Body of pancreas (tissue), 4 donors: ENCODE results near the gene SRPRB. TPM values are rescaled to one million over a fixed set of nuclear protein-coding genes. Genes with fewer than 3 reads are reported as not detected.

ENCODE experiments used
- ATAC-seq: fragments of 150-250 bp; one replicate; pipeline ENCODE4 v1.9.1; 2016
- DNase-seq, 4 donors: peaks; one replicate each; pipeline ENCODE4 v3.0.0-alpha.2; 2019
- H3K27ac ChIP-seq, 4 donors: fragments of 200-600 bp; sonication (generic); 1 replicate in 3 of 4; 2 replicates in 1 of 4; pipeline versions ENCODE4 v1.5.1 to v1.6.1; 2016 to 2019; ENCODE audit warnings: mild to moderate bottlenecking in 1 of 4, mixed read lengths in 1 of 4, moderate library complexity in 1 of 4
- H3K27me3 ChIP-seq, 2 donors: fragments of 200-600 bp; sonication (generic); one replicate each; pipeline ENCODE4 v1.6.0; 2016; ENCODE audit warnings: mild to moderate bottlenecking in 1 of 2
- H3K36me3 ChIP-seq, 2 donors: fragments of 200-600 bp; sonication (generic); replicated peaks in 1 of 2; 2 replicates each; pipeline ENCODE4 v1.5.1; 2016; ENCODE audit warnings: low read depth in 2 of 2; ENCODE audit not compliant: insufficient read depth in 1 of 2
- H3K4me1 ChIP-seq: fragments of 200-600 bp; sonication (generic); one replicate; pipeline ENCODE4 v1.6.0; 2016
- H3K4me3 ChIP-seq, 2 donors: fragments of 200-600 bp; sonication (generic); 1 replicate in 1 of 2; 2 replicates in 1 of 2; pipeline ENCODE4 v1.5.1; 2016 to 2019
- H3K9me3 ChIP-seq, 3 donors: fragments of 200-600 bp; sonication (generic); 1 replicate in 2 of 3; 2 replicates in 1 of 3; pipeline ENCODE4 v1.5.1; 2016
- POLR2A ChIP-seq, 3 donors: fragments of 450-650 bp; IDR thresholded peaks; one replicate each; pipeline ENCODE4 v1.6.1; 2016; ENCODE audit warnings: antibody characterized with exemption in 3 of 3, mild to moderate bottlenecking in 2 of 3
- WGBS, 2 donors: methylation state at CpG; one replicate each; pipeline ENCODE4 v1.1.5; 2017; 5-methylcytosine and 5-hydroxymethylcytosine counted together
- intact Hi-C: fragments of 100-400 bp; cut with DNase I; formaldehyde crosslinking; loops from one replicate; pipeline ENCODE4 v1.15.1; 2023
- total RNA-seq, 2 donors: library from RNA; depleted of rRNA; stranded (reverse); fragments of >200 nt; gene quantifications; one replicate each; pipeline ENCODE4 v1.1.0, GENCODE V29; 2016
- TF ChIP-seq, protein P1 (sequence below), 7 experiments: fragments of 450-650 bp in 4 of 7; fragments of 200-600 bp in 3 of 7; sonication (generic) in 3 of 7; IDR thresholded peaks; one replicate each; pipeline ENCODE4 v1.5.1; 2016 to 2019; ENCODE audit warnings: antibody characterized with exemption in 7 of 7

Gene SRPRB
- total RNA-seq, 2 donors from 2014 or later = 28.3 to 39.4 TPM

GRCh38 chr3:133820129-133820528 is 14.5 kb downstream of the SRPRB start:
- no peak overlapping the region for H3K4me3 ChIP-seq
- no peak overlapping the region for H3K27ac ChIP-seq
- no peaks in the 10 kb centered on the region for H3K27me3 ChIP-seq
- no peaks in the 10 kb centered on the region for H3K9me3 ChIP-seq
- ATAC-seq = no peak
- peaks cover 20% of the 10 kb centered on the region for H3K4me1 ChIP-seq
- H3K36me3 ChIP-seq = peaks cover 0 to 23% of the 10 kb centered on the region in 2 donors
- 64 to 79% methylated on average over 4 of the region's 4 CpGs for WGBS, 2 donors
- DNase-seq = no peak
- intact Hi-C loops = no loop called here
- TF ChIP-seq POLR2A (IDR thresholded peaks at IDR 0.05) = no peak
- TF ChIP-seq, protein P1, sequence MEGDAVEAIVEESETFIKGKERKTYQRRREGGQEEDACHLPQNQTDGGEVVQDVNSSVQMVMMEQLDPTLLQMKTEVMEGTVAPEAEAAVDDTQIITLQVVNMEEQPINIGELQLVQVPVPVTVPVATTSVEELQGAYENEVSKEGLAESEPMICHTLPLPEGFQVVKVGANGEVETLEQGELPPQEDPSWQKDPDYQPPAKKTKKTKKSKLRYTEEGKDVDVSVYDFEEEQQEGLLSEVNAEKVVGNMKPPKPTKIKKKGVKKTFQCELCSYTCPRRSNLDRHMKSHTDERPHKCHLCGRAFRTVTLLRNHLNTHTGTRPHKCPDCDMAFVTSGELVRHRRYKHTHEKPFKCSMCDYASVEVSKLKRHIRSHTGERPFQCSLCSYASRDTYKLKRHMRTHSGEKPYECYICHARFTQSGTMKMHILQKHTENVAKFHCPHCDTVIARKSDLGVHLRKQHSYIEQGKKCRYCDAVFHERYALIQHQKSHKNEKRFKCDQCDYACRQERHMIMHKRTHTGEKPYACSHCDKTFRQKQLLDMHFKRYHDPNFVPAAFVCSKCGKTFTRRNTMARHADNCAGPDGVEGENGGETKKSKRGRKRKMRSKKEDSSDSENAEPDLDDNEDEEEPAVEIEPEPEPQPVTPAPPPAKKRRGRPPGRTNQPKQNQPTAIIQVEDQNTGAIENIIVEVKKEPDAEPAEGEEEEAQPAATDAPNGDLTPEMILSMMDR (IDR thresholded peaks at IDR 0.05) = no peak

- 65 to 81% methylated on average over 3 of the region's 3 CpGs for WGBS, 2 donors
- Histone ChIP-seq H3K9me3 (no peaks in the 10 kb centered on the region), H3K27me3 (no peaks in the 10 kb centered on the region), H3K4me3 (no peak overlapping the region), H3K36me3 (peaks cover 0 to 18% of the 10 kb centered on the region in 2 donors), H3K4me1 (peaks cover 19% of the 10 kb centered on the region), H3K27ac (peak overlapping the region in 1 of 4 donors; percentile 55)
- no peak for DNase-seq
- intact Hi-C loops = no loop called here
- no peak for ATAC-seq
- no peak for TF ChIP-seq POLR2A (IDR thresholded peaks at IDR 0.05)
- TF ChIP-seq, protein P1 (IDR thresholded peaks at IDR 0.05) = no peak
Measured at GRCh38 chr3:133820889-133821675, 15.5 kb downstream of the SRPRB start.

- Histone ChIP-seq H3K27me3 (no peaks in the 10 kb centered on the region), H3K4me3 (no peak overlapping the region), H3K36me3 (peaks cover 0 to 18% of the 10 kb centered on the region in 2 donors), H3K4me1 (peaks cover 15% of the 10 kb centered on the region), H3K27ac (peak overlapping the region in 1 of 4 donors; percentile 55), H3K9me3 (no peaks in the 10 kb centered on the region)
- 59 to 71% methylated on average over 8 of the region's 8 CpGs for WGBS, 2 donors
- no peak for TF ChIP-seq POLR2A (IDR thresholded peaks at IDR 0.05)
- TF ChIP-seq, protein P1 (IDR thresholded peaks at IDR 0.05) = peak in 4 of 7 experiments; percentile 49 to 76 (median 64)
- intact Hi-C loops = no loop called here
- ATAC-seq (peak; percentile 97), DNase-seq (peak; percentile 82 to 97 (median 95))
Measured at GRCh38 chr3:133821767-133822638, 16.4 kb downstream of the SRPRB start.

GRCh38 chr3:133824961-133825485 is 19.4 kb downstream of the SRPRB start:
- TF ChIP-seq, protein P1 (IDR thresholded peaks at IDR 0.05) = no peak
- TF ChIP-seq POLR2A (IDR thresholded peaks at IDR 0.05) = no peak
- peaks cover 0 to 8% of the 10 kb centered on the region in 2 donors for H3K36me3 ChIP-seq

More at GRCh38 chr3:133824961-133825485, 19.4 kb downstream of the SRPRB start:
- Histone ChIP-seq H3K27ac (no peak overlapping the region), H3K4me3 (no peak overlapping the region), H3K9me3 (no peaks in the 10 kb centered on the region), H3K4me1 (peaks cover 15% of the 10 kb centered on the region), H3K27me3 (no peaks in the 10 kb centered on the region)
- DNase-seq (no peak), ATAC-seq (no peak)
- WGBS, 2 donors = 69 to 92% methylated on average over 8 of the region's 8 CpGs
- intact Hi-C loops = no loop called here
